ENCODE data around the gene MMAA.

DNA sequence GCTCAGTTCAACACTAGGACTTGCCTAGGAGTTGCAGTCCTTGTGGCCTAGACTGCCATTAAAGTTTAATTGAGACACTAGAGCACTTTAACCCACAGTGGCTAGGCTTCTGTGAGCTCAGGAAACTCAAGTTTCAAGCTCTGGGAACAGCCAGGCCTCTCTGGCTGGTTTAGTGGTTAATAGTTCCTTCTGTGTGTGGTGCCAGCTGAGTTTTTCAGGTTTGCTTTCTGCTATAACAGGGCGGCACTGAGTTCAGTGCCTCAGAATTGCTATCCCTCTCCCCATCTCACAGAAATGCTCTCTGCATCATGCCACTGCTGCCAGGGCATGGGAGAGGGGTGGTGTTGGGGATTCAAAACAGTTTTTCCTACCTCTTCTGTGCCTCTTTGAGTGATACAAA is 15.9 kb downstream of the MMAA start:
- TF ChIP-seq, protein P1, sequence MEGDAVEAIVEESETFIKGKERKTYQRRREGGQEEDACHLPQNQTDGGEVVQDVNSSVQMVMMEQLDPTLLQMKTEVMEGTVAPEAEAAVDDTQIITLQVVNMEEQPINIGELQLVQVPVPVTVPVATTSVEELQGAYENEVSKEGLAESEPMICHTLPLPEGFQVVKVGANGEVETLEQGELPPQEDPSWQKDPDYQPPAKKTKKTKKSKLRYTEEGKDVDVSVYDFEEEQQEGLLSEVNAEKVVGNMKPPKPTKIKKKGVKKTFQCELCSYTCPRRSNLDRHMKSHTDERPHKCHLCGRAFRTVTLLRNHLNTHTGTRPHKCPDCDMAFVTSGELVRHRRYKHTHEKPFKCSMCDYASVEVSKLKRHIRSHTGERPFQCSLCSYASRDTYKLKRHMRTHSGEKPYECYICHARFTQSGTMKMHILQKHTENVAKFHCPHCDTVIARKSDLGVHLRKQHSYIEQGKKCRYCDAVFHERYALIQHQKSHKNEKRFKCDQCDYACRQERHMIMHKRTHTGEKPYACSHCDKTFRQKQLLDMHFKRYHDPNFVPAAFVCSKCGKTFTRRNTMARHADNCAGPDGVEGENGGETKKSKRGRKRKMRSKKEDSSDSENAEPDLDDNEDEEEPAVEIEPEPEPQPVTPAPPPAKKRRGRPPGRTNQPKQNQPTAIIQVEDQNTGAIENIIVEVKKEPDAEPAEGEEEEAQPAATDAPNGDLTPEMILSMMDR (IDR thresholded peaks at IDR 0.05): no peak
- TF ChIP-seq POLR2A (IDR thresholded peaks at IDR 0.05): no peak

Data from testis (tissue), 2 donors.